Stimulated activated naive CD8-positive, alpha-beta T cell treated with anti-CD3 and anti-CD28 coated beads, Interleukin-15, Interleukin-2, amounts not matched to agents 100 U/mL and 50 U/mL, for 24 hours (primary cell): ENCODE data around the gene CAMSAP3.
"Not testable (repeated sequence)": the region's sequence is repeated elsewhere in the genome, so short reads cannot be mapped to it uniquely, and the experiment has no call there.

Source experiments
- ATAC-seq: fragments of 150-1000 bp; cut with Tn5 transposase; one replicate; pipeline ENCODE4 v1.10.0; 2021
- DNase-seq: peaks from one replicate; pipeline ENCODE4 v3.0.0; 2021

Gene CAMSAP3

DNA sequence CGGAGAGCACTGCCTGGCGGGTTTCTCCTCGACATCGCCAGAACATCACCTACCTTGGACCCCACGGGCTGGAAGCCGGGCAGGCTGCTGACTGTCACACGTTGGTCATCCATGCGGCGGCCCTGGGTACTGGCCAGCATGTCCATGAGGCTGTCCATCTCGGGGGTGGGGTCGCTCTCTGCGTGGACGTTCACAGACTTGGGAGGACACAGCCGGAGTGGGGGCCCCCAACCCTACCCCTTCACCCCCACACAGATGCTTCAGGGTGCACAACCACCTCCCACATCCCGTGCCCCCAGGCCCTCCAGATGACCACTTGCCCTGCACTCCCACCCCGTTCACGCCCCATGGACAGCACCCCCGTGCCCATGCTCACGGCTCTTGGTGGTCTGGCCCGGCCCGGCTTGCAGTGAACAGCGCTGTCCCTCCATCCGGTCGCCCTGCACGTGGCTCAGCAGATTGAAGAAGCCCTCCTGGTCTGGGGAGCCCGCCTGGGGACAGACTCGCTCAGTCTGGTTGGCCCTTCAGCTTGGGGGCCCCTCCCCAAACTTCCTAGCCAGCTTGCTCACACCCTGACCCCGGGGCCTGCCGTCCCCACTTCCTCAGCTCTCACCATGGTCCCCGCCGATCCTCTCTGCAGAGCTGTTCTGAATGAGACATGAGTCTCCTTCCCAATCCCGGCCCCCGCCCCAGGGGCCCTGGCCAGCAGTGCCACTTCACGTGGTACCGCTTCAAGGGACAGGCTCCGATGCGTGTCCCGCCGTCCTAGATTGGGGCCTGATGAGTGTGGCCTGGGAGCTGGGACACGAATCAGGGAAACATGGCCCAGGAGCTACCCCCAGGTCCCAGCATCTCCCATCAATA lies 36.9 kb downstream of the CAMSAP3 start:
- no peak for ATAC-seq
- no peak for DNase-seq

DNA sequence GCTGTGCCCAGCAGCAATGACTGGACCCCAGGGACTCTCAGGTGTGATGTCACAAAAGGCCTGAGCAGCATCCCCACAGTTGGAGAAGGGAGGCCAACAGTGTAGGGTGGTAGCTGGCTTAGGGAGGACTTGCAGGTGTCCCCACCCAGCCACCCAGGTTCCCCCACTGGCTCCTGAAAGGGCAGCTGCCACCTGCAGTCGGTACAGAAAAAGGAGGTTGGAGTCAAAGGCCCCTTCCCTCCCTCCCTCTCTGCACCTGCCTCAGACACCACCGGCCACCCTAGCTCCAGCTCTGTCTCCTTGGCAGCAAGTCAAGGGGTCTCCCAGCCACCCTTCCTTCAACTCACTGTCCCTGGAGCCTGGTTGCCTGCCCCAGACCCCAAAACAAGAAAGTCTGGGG lies 38.0 kb downstream of the CAMSAP3 start, which contains the start of gene PCP2:
Gene PCP2, minus strand, starts transcription at position 22 of the 400 bp plus-strand sequence. CDS start 262 bp downstream, outside the sequence.
- DNase-seq (no peak), ATAC-seq (no peak)

- DNase-seq (no peak), ATAC-seq (no peak)
Measured at GRCh38 chr19:7635670-7636069, 40.0 kb downstream of the CAMSAP3 start.

- no peak for ATAC-seq
Measured at GRCh38 chr19:7636317-7636690, 40.6 kb downstream of the CAMSAP3 start.

DNA sequence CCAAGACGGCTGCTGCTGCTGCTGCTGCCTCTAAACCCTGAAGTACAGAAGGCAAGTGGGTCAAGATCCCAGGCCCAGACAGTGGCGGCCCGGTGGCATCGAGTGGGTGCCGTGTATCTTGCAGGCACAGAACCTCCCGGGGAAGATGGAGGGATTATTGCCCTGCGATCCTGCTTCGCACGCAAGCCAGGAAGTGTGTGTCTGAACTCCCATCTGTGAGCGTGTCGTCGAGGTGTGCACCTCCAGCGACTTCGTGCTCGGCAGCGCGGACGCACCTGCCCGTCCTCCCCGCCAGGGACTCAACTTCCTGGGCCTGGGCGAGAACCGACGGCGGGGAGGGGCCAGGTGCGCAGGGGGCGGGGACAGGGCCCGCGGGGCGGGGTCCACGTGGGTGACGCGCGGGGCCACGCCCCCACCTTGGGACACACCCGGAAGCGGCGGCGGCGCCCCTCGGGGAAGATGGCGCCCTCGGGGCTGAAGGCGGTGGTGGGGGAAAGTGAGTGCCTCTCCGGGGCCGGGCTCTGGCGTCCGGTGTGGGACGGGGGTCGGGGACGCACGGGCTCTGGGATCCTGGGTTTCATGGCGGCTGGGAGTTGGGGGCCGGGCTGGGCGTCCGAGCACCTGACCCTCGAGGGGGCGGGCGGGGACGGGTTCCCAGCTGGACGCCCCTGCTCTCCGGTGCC lies 41.2 kb downstream of the CAMSAP3 start, which contains the start of gene STXBP2:
Gene STXBP2, plus strand, starts transcription at position 420 of the 683 bp plus-strand sequence. Its CDS starts 40 bp downstream, at position 460.
- ATAC-seq = peak; percentile 92
- DNase-seq = peak; percentile 93

More at GRCh38 chr19:7636317-7636690, 40.6 kb downstream of the CAMSAP3 start:
- DNase-seq = no peak

- peak; percentile 27 for DNase-seq
- peak; percentile 6 for ATAC-seq
Measured at GRCh38 chr19:7637374-7638256, 42.0 kb downstream of the CAMSAP3 start.

DNA sequence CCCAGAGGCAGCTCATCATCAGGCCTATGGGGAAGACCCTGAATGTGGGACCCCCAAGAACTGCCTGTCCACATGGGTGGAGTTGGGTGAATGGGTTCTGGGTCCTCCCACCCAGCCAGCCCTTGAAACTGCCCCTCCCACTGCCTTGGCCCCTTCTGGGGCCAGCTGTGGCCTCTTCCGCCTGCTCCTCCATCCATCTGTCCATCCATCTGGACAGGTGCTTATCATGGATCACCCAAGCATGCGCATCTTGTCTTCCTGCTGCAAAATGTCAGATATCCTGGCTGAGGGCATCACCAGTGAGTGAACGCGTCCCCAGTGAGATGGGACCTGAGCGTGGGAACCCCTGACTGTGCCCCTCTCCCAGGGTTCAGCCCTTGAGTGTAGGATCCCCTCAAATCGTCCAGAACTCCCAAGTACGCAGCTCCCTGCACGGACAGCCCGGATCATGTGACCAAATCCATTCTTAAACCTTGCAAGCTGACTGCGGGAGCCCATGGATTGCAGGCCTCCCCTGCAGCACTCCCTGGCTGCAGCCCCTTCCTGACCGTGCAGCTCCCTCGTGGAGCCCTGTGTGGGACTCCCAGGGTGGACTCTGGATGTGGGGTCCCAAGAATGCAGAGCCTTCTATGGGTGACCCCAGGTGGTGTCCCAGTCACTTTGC lies 43.3 kb downstream of the CAMSAP3 start:
- DNase-seq (no peak), ATAC-seq (no peak)

GRCh38 chr19:7639863-7640348 lies 44.2 kb downstream of the CAMSAP3 start:
- DNase-seq (no peak), ATAC-seq (no peak)

- no peak for DNase-seq
- ATAC-seq = no peak
Measured at GRCh38 chr19:7640803-7641202, 45.1 kb downstream of the CAMSAP3 start.

DNA sequence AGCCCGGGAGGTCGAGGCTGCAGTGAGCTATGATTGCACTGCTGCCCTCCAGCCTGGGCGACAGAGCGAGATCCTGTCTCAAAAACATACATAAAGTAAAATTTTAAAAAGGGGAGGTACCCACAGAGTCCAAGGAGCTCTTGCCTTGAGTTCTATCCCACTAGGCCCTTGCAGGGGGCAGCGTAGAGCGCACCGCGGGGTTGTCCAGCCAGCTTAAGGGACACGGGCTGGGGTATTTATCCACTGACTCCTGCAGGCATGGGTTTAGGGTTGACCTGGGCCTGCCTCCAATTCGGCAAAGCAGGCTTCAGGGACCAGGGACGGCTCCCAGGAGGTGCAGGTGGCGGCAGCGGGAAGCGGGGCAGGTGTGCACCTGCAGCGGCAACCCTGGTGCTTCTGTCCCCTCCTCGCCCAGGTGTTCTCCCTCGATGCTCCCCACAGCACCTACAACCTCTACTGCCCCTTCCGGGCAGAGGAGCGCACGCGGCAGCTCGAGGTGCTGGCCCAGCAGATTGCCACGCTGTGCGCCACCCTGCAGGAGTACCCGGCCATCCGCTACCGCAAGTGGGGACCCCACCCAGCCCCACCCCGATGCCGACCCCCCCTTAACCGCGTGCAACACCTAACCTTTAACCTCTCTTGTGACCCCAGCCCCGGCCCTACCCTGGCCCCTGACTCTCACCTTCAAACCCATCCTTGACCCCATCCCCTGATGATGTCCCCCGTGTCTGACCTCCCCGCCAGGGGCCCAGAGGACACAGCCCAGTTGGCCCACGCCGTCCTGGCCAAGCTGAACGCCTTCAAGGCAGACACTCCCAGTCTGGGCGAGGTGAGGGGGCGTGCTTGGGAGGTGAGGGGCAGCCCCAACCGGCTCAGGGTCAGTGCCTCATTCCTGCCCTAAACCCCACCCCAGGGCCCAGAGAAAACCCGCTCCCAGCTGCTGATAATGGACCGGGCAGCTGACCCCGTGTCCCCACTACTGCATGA lies 45.9 kb downstream of the CAMSAP3 start:
- ATAC-seq = no peak

GRCh38 chr19:7642295-7643030 lies 46.8 kb downstream of the CAMSAP3 start:
- no peak for ATAC-seq
- DNase-seq = no peak

More for the DNA sequence above, 45.9 kb downstream of the CAMSAP3 start:
- DNase-seq = no peak

- no peak for DNase-seq
Measured at GRCh38 chr19:7643031-7643415, 47.4 kb downstream of the CAMSAP3 start.

GRCh38 chr19:7643629-7644549 lies 48.2 kb downstream of the CAMSAP3 start:
- peak; percentile 28 for DNase-seq
- ATAC-seq = not testable (repeated sequence)

More at GRCh38 chr19:7643031-7643415, 47.4 kb downstream of the CAMSAP3 start:
- ATAC-seq = no peak

DNA sequence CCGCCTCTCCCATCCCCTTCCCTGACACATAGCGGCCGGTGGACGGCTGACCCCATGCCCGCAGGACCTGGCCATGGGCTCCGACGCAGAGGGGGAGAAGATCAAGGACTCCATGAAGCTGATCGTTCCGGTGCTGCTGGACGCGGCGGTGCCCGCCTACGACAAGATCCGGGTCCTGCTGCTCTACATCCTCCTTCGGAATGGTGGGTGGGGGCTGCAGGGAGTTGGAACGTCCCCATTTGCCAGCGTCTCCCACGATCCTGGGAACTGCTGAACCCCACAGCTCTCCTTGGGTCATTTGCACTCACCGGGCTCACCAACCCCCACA lies 48.9 kb downstream of the CAMSAP3 start:
- DNase-seq (no peak), ATAC-seq (no peak)

DNA sequence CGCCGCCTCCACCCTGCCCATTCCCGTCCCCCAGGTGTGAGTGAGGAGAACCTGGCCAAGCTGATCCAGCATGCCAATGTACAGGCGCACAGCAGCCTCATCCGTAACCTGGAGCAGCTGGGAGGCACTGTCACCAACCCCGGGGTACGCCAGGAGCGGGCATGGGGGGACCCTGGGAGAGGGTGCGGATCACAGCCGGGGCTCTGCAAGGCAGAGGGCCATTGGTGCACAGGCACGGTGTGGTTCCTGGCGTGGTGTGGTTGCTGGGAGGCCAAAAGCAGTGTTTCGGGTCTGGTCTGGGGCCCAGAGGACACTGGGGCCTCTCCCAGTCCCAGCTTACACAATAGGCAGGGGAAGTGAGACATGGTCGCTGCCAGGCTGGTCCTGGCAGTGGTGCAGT lies 49.5 kb downstream of the CAMSAP3 start:
- DNase-seq (no peak), ATAC-seq (no peak)

DNA sequence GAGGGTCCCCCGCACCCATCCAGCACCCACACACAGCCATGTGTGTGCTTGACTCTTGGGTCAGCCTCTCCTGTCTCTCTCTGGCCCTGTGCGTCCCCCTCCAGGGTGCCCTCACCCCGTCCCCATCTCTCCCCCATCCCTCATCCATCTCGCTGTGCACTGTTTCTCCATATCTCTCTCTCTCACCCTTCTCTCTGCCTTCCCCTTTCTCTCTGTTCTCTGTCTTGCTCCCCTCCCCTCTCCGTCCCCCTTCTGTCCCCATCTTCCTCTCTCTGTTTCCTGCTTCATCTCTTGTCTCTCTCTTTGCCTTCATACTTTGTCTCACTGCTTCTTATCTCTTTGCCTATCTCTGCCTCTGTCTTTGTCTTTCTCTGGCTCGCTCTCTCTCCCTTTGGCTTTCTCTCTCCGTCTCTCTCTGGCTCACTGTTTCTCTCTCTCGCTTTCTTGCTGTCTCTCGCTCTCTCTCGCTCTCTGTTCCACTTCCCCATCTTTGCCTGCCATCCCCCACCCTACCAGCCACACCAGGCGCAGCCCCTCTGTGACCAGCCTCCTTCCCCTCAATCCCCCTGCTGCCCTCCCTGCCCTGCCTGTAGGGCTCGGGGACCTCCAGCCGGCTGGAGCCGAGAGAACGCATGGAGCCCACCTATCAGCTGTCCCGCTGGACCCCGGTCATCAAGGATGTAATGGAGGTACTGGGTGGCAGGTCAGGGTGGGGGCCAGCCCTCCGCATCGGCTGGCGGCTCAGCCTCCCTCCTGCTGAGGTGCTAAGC lies 50.2 kb downstream of the CAMSAP3 start:
- no peak for DNase-seq
- ATAC-seq = no peak

- ATAC-seq (no peak), DNase-seq (no peak)
Measured at GRCh38 chr19:7646426-7646700, 50.7 kb downstream of the CAMSAP3 start.

DNA sequence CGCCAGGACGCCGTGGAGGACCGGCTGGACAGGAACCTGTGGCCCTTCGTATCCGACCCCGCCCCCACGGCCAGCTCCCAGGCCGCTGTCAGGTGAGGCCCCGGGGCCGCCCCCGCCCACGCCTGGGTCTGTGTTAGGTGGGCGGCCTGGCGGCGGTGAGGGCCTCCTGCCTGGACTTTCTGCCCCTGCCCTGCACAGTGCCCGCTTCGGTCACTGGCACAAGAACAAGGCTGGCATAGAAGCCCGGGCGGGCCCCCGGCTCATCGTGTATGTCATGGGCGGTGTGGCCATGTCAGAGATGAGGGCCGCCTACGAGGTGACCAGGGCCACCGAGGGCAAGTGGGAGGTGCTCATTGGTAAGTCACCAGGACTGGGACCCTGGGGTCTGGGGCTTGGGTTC lies 51.5 kb downstream of the CAMSAP3 start:
- ATAC-seq = no peak
- no peak for DNase-seq
